Neural cell (in vitro differentiated cells): Measurements from ENCODE around the gene CHST1.

Source experiments
- EZH2 ChIP-seq: fragments of 200-600, 300-800 bp; shearing (Covaris generic), sonication (generic); IDR thresholded peaks from 2 replicates; pipeline ENCODE4 v1.6.1; 2014; ENCODE audit warnings: antibody characterized with exemption, low read length, borderline replicate concordance, mild to moderate bottlenecking; ENCODE audit not compliant: insufficient read depth, poor library complexity, severe bottlenecking
- MXI1 ChIP-seq: fragments of 450-650 bp; conservative IDR thresholded peaks from 2 replicates; pipeline ENCODE4 v1.6.1; 2014; ENCODE audit warnings: antibody characterized with exemption, mild to moderate bottlenecking; ENCODE audit not compliant: poor library complexity, severe bottlenecking
- POLR2AphosphoS5 ChIP-seq: IDR thresholded peaks from 2 replicates; pipeline ENCODE4 v1.6.1; 2012
- TF ChIP-seq, protein P1 (sequence below): fragments of 450-650 bp; IDR thresholded peaks from 2 replicates; pipeline ENCODE4 v1.5.1; 2014; ENCODE audit warnings: antibody characterized with exemption, mild to moderate bottlenecking, moderate library complexity; ENCODE audit not compliant: poor library complexity, severe bottlenecking
- TF ChIP-seq, protein P2 (sequence below): IDR thresholded peaks from 2 replicates; pipeline ENCODE4 v1.6.1; 2012; ENCODE audit warnings: borderline replicate concordance

DNA sequence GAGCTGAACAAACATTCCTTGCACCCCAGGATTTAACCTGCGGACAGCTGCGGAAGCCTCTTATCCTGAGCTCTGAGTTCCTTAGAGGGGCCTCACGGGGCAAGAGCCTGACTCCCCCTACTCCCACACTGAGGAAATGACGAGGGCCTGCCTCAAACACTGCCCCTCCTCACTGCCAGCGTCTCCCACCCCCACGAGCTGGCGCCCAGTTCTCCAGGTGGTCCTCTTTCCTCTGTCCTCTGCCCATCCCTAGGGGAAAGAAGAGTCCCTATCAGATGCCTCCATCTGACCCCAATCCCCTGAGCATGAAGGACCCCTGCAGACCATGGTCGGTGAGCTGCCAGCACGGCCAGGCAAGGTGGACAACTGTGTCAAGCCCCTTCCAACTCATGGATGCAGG is 14.3 kb downstream of the CHST1 start:
- TF ChIP-seq, protein P1, sequence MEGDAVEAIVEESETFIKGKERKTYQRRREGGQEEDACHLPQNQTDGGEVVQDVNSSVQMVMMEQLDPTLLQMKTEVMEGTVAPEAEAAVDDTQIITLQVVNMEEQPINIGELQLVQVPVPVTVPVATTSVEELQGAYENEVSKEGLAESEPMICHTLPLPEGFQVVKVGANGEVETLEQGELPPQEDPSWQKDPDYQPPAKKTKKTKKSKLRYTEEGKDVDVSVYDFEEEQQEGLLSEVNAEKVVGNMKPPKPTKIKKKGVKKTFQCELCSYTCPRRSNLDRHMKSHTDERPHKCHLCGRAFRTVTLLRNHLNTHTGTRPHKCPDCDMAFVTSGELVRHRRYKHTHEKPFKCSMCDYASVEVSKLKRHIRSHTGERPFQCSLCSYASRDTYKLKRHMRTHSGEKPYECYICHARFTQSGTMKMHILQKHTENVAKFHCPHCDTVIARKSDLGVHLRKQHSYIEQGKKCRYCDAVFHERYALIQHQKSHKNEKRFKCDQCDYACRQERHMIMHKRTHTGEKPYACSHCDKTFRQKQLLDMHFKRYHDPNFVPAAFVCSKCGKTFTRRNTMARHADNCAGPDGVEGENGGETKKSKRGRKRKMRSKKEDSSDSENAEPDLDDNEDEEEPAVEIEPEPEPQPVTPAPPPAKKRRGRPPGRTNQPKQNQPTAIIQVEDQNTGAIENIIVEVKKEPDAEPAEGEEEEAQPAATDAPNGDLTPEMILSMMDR = no peak
- TF ChIP-seq POLR2AphosphoS5 (no peak), EZH2 (no peak), MXI1 (no peak)
- TF ChIP-seq, protein P2, sequence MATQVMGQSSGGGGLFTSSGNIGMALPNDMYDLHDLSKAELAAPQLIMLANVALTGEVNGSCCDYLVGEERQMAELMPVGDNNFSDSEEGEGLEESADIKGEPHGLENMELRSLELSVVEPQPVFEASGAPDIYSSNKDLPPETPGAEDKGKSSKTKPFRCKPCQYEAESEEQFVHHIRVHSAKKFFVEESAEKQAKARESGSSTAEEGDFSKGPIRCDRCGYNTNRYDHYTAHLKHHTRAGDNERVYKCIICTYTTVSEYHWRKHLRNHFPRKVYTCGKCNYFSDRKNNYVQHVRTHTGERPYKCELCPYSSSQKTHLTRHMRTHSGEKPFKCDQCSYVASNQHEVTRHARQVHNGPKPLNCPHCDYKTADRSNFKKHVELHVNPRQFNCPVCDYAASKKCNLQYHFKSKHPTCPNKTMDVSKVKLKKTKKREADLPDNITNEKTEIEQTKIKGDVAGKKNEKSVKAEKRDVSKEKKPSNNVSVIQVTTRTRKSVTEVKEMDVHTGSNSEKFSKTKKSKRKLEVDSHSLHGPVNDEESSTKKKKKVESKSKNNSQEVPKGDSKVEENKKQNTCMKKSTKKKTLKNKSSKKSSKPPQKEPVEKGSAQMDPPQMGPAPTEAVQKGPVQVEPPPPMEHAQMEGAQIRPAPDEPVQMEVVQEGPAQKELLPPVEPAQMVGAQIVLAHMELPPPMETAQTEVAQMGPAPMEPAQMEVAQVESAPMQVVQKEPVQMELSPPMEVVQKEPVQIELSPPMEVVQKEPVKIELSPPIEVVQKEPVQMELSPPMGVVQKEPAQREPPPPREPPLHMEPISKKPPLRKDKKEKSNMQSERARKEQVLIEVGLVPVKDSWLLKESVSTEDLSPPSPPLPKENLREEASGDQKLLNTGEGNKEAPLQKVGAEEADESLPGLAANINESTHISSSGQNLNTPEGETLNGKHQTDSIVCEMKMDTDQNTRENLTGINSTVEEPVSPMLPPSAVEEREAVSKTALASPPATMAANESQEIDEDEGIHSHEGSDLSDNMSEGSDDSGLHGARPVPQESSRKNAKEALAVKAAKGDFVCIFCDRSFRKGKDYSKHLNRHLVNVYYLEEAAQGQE = no peak
